Ascending aorta (tissue), 2 donors: Measurements from ENCODE around the gene PHF23. TPM values are rescaled to one million over a fixed set of nuclear protein-coding genes. Genes with fewer than 3 reads are reported as not detected.

Source experiments
- DNase-seq, 2 donors: peaks; one replicate each; pipeline ENCODE4 v3.0.0-alpha.2; 2019; ENCODE audit warnings: low spot score in 2 of 2
- H3K27ac ChIP-seq, 2 donors: fragments of 200-600 bp; sonication (generic); one replicate each; pipeline ENCODE4 v1.5.1; 2016 to 2017; ENCODE audit warnings: mild to moderate bottlenecking in 1 of 2
- H3K27me3 ChIP-seq: fragments of 200-600 bp; sonication (generic); one replicate; pipeline ENCODE4 v1.5.1; 2017
- H3K36me3 ChIP-seq, 2 donors: fragments of 200-600 bp; sonication (generic); one replicate each; pipeline ENCODE4 v1.5.1; 2016
- H3K4me1 ChIP-seq, 2 donors: fragments of 200-600 bp; sonication (generic); one replicate each; pipeline ENCODE4 v1.5.1; 2016 to 2017; ENCODE audit warnings: mild to moderate bottlenecking in 1 of 2
- H3K4me3 ChIP-seq, 2 donors: fragments of 200-600 bp; sonication (generic); one replicate each; pipeline ENCODE4 v1.5.1; 2016 to 2017; ENCODE audit warnings: mild to moderate bottlenecking in 1 of 2
- H3K9me3 ChIP-seq, 2 donors: fragments of 200-600 bp; sonication (generic); one replicate each; pipeline ENCODE4 v1.5.1; 2016
- CTCF ChIP-seq, 3 experiments: fragments of 200-600 bp in 2 of 3; fragments of 450-650 bp in 1 of 3; sonication (generic) in 2 of 3; IDR thresholded peaks; one replicate each; pipeline ENCODE4 v1.5.1; 2016 to 2019; ENCODE audit warnings: antibody characterized with exemption in 3 of 3, mild to moderate bottlenecking in 1 of 3, moderate library complexity in 1 of 3
- intact Hi-C: fragments of 100-400 bp; cut with DNase I; formaldehyde crosslinking; loops from one replicate; pipeline ENCODE4 v1.15.1; 2023
- total RNA-seq: library from RNA; depleted of rRNA; stranded (reverse); fragments of >200 nt; gene quantifications from one replicate; pipeline ENCODE4 v1.1.0, GENCODE V29; 2016

Gene PHF23
- total RNA-seq, 1 donor from 2014 or later = 13.3 TPM

- Histone ChIP-seq H3K27me3 (no peaks in the 10 kb centered on the region), H3K36me3 (peaks cover 20 to 31% of the 10 kb centered on the region in 2 donors), H3K4me3 (peak within 1 kb of the TSS; percentile 86 to 96), H3K4me1 (peaks cover 8 to 17% of the 10 kb centered on the region in 2 donors), H3K27ac (peak within 1 kb of the TSS; percentile 74 to 83), H3K9me3 (no peaks in the 10 kb centered on the region)
- TF ChIP-seq CTCF (IDR thresholded peaks at IDR 0.05) = no peak
- DNase-seq = peak; percentile 82 to 97
- intact Hi-C loops = no loop called here
These were observed 4.9 kb downstream of the PHF23 start, which contains the start of gene DVL2 for GRCh38 chr17:7234083-7234951. Gene DVL2 (minus strand): TSS chr17:7234517. CDS start chr17:7234262, 255 bp downstream.

GRCh38 chr17:7233701-7234082 lies 5.6 kb downstream of the PHF23 start:
- Histone ChIP-seq H3K9me3 (no peaks in the 10 kb centered on the region), H3K36me3 (peaks cover 26 to 37% of the 10 kb centered on the region in 2 donors), H3K4me3 (peak overlapping the region; percentile 86 to 96), H3K4me1 (peaks cover 8 to 17% of the 10 kb centered on the region in 2 donors), H3K27me3 (no peaks in the 10 kb centered on the region), H3K27ac (peak overlapping the region; percentile 74 to 83)
- no peak for DNase-seq
- no peak for TF ChIP-seq CTCF (IDR thresholded peaks at IDR 0.05)
- intact Hi-C loops = no loop called here

GRCh38 chr17:7232114-7232513 lies 7.1 kb downstream of the PHF23 start:
- Histone ChIP-seq H3K4me1 (peaks cover 4 to 17% of the 10 kb centered on the region in 2 donors), H3K27me3 (no peaks in the 10 kb centered on the region), H3K36me3 (peaks cover 41 to 51% of the 10 kb centered on the region in 2 donors), H3K9me3 (no peaks in the 10 kb centered on the region), H3K4me3 (peak overlapping the region; percentile 86 to 96), H3K27ac (no peak overlapping the region)
- intact Hi-C loops = no loop called here
- TF ChIP-seq CTCF (IDR thresholded peaks at IDR 0.05) = no peak
- no peak for DNase-seq

GRCh38 chr17:7229504-7229903 lies 9.8 kb downstream of the PHF23 start:
- no peak for TF ChIP-seq CTCF (IDR thresholded peaks at IDR 0.05)
- intact Hi-C loops = no loop called here
- no peak for DNase-seq
- Histone ChIP-seq H3K4me1 (peaks cover 4 to 12% of the 10 kb centered on the region in 2 donors), H3K27ac (no peak overlapping the region), H3K4me3 (no peak overlapping the region), H3K36me3 (peaks cover 59% of the 10 kb centered on the region in 2 donors), H3K27me3 (no peaks in the 10 kb centered on the region), H3K9me3 (no peaks in the 10 kb centered on the region)

GRCh38 chr17:7228920-7229319 lies 10.3 kb downstream of the PHF23 start:
- Histone ChIP-seq H3K27me3 (no peaks in the 10 kb centered on the region), H3K4me1 (peaks cover 4 to 12% of the 10 kb centered on the region in 2 donors), H3K4me3 (no peak overlapping the region), H3K27ac (no peak overlapping the region), H3K9me3 (no peaks in the 10 kb centered on the region), H3K36me3 (peaks cover 65% of the 10 kb centered on the region in 2 donors)
- intact Hi-C loops = no loop called here
- no peak for DNase-seq
- no peak for TF ChIP-seq CTCF (IDR thresholded peaks at IDR 0.05)
